ENCODE results near the gene NAA20. TPM values are rescaled to one million over a fixed set of nuclear protein-coding genes. Genes with fewer than 3 reads are reported as not detected.

The NAA20 gene
- total RNA-seq, 1 donor from 2014 or later, result 26.6 TPM

Other genes starting within 250 kb of the NAA20 start
- 53.6 TPM for gene CRNKL1, start 35.1 kb downstream of the NAA20 start, total RNA-seq
- gene CFAP61, start 35.2 kb downstream of the NAA20 start, total RNA-seq, result 2.5 TPM

All from temporal lobe (tissue), 1 donor.